ENCODE measurements around the gene ETV6. TPM values are rescaled to one million over a fixed set of nuclear protein-coding genes. Genes with fewer than 3 reads are reported as not detected.

Gene ETV6
- total and polyA plus RNA-seq, 2 of the 8 experiments (the other 6 are each of a cell fraction or from before 2014, with no cell fraction given): 5.5 to 23.9 TPM

DNA sequence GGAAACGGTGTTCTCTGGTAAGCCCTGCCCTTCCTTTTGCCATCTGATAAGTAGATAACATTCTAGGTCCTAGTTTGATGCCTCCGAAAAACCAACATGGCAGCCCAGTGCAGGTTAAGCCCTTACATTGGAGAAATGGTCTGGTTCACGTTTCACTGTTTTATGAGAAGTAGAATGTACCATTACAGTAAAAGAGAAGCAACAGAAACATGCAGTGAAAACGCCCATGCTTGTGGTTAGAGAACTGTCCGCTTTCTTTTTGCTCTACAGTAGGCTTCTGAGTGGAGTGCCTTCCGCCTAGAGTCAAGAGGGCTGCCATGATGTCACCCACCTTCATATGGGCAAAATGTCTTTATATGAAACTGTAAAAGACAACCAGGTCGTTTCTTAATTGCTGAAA is 230.9 kb downstream of the ETV6 start (continued):
- TF ChIP-seq CHD7 (IDR thresholded peaks at IDR 0.05; ENCODE audit: insufficient replicate concordance, low read length): no peak
- TF ChIP-seq RXRA (IDR thresholded peaks at IDR 0.05; ENCODE audit: insufficient read depth, low read depth, low read length): no peak
- TF ChIP-seq NRF1 (IDR thresholded peaks at IDR 0.05; ENCODE audit: low read depth, low read length): no peak
- TF ChIP-seq BRCA1 (IDR thresholded peaks at IDR 0.05; ENCODE audit: low read depth, low read length): no peak
- no peak for TF ChIP-seq KDM4A (IDR thresholded peaks at IDR 0.05; ENCODE audit: low read depth, low read length, severe bottlenecking)
- no peak for TF ChIP-seq JUND (IDR thresholded peaks at IDR 0.05; ENCODE audit: low read length)
- TF ChIP-seq POLR2A (IDR thresholded peaks at IDR 0.05; ENCODE audit: control extremely low read depth in 1 of 2, low read depth in 2 of 2, low read length in 2 of 2): no peak
- no peak for TF ChIP-seq ATF3 (IDR thresholded peaks at IDR 0.05; ENCODE audit: insufficient read depth, low read depth, low read length)
- no peak for TF ChIP-seq EZH2 (IDR thresholded peaks at IDR 0.05; ENCODE audit: low read depth, low read length, severe bottlenecking)

Measured in H1 (cell line).